ENCODE results near the gene DNMT3A. TPM values are rescaled to one million over a fixed set of nuclear protein-coding genes. Genes with fewer than 3 reads are reported as not detected.

The DNMT3A gene
- total and polyA plus RNA-seq, 3 experiments from 2014 or later = 19.4 to 80.7 (median 77.9) TPM

DNA sequence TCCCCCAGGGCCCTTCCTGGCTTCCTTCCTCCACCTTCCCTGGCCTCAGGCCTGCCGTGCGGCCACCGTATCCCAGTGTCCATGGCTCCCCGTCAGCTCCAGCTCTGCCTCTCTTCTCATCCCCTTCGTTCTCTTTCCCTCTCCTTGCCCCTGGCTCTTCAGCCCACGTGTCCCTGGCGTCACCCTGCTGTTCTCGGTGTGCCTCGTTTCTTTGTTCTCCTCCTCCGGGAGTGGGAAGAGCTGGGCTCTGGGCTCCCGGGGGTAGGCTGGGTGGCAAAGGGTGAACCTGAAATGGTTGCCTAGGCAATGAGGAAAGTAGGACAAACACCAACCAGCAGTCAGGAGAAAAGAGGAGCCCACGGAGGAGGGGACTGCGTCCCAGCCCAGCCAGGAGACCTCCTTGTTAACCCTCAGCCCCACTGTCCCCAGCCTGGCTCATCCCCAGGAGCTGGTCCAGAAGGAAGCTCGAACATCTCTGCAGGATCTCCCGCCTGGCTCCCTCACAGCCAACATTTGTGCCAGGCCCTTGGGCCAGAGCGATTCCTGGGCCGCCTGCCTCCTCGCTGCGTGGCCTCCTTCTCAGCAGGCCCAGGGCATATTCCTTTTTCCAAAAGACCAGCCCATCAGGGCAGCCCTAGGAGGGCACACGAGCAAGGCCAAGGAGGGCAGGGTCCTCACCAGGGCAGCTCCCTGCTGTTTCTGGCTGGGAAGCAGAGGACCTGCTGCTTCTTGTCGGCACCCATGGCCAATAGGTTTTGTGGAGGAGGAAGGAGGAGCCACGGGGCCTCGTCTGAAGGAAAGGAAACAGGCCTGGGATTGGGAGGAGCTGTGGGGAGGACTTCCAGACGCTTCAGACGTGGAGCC lies 30.9 kb upstream of the DNMT3A start:
- Mint-ChIP-seq H3K9me3 (no peaks in the 10 kb centered on the region), H3K27ac (no peak overlapping the region), H3K27me3 (no peaks in the 10 kb centered on the region), H3K4me1 (peaks cover 13 to 16% (median 13%) of the 10 kb centered on the region in 3 donors), H3K4me3 (no peak overlapping the region), H3K36me3 (peaks cover 0 to 4% (median 0%) of the 10 kb centered on the region in 3 donors)
- ChIA-PET POLR2A (interaction anchor here (1.6 kb wide), 1 partner anchor 10 kb away, joined by 4 read pairs; no protein-coding TSS in a partner anchor), CTCF (interaction anchor here (1.1 to 8.9 kb wide), 2 partner anchors 11 to 13 kb away, joined by 3 to 116 read pairs; no protein-coding TSS in a partner anchor)
- Histone ChIP-seq H3K27ac (ENCODE audit: low read depth, low read length) (no peak overlapping the region), H3K9me3 (ENCODE audit: low read length) (no peaks in the 10 kb centered on the region), H3K36me3 (ENCODE audit: insufficient read depth, low read length) (no peaks in the 10 kb centered on the region), H3K4me3 (ENCODE audit: low read length) (no peak overlapping the region), H3K4me1 (ENCODE audit: insufficient read depth, low read length) (peaks cover 15% of the 10 kb centered on the region), H3K27me3 (ENCODE audit: insufficient read depth, low read length, poor library complexity, severe bottlenecking) (no peaks in the 10 kb centered on the region)
- no peak for DNase-seq

- peaks cover 0 to 4% (median 0%) of the 10 kb centered on the region in 3 donors for H3K36me3 Mint-ChIP-seq
- ChIA-PET POLR2A (no interaction called here), CTCF (interaction anchor here (1.1 to 8.9 kb wide), 2 partner anchors 9 to 14 kb away, joined by 3 to 116 read pairs; no protein-coding TSS in a partner anchor)
- Histone ChIP-seq H3K36me3 (ENCODE audit: insufficient read depth, low read length) (no peaks in the 10 kb centered on the region), H3K4me1 (ENCODE audit: insufficient read depth, low read length) (peaks cover 6% of the 10 kb centered on the region), H3K4me3 (ENCODE audit: low read length) (no peak overlapping the region), H3K27ac (ENCODE audit: low read depth, low read length) (no peak overlapping the region), H3K9me3 (ENCODE audit: low read length) (no peaks in the 10 kb centered on the region), H3K27me3 (ENCODE audit: insufficient read depth, low read length, poor library complexity, severe bottlenecking) (no peaks in the 10 kb centered on the region)
- no peaks in the 10 kb centered on the region for H3K9me3 Mint-ChIP-seq
- peak overlapping the region in 1 of 8 donors; percentile 2 for H3K27ac Mint-ChIP-seq
- no peaks in the 10 kb centered on the region for H3K27me3 Mint-ChIP-seq
- H3K4me1 Mint-ChIP-seq = peaks cover 4 to 7% (median 5%) of the 10 kb centered on the region in 3 donors
- H3K4me3 Mint-ChIP-seq = no peak overlapping the region
- no peak for DNase-seq
These were observed 29.8 kb upstream of the DNMT3A start for GRCh38 chr2:25371253-25372241.

- no peak for DNase-seq
- Mint-ChIP-seq H3K4me3 (peak overlapping the region in 1 of 7 donors; percentile 10), H3K4me1 (peaks cover 1 to 2% (median 2%) of the 10 kb centered on the region in 3 donors), H3K9me3 (no peaks in the 10 kb centered on the region), H3K27me3 (no peaks in the 10 kb centered on the region), H3K27ac (peak overlapping the region in 1 of 8 donors; percentile 13), H3K36me3 (peaks cover 0 to 4% (median 0%) of the 10 kb centered on the region in 3 donors)
- H3K4me1 ChIP-seq (ENCODE audit: insufficient read depth, low read length) = no peaks in the 10 kb centered on the region
- ChIA-PET CTCF (interaction anchor here (8.9 kb wide), 1 partner anchor 8 kb away, joined by 116 read pairs; no protein-coding TSS in a partner anchor), POLR2A (no interaction called here)
- H3K27me3 ChIP-seq (ENCODE audit: insufficient read depth, low read length, poor library complexity, severe bottlenecking) = no peaks in the 10 kb centered on the region
- H3K36me3 ChIP-seq (ENCODE audit: insufficient read depth, low read length) = no peaks in the 10 kb centered on the region
- H3K4me3 ChIP-seq (ENCODE audit: low read length) = no peak overlapping the region
- no peak overlapping the region for H3K27ac ChIP-seq (ENCODE audit: low read depth, low read length)
- H3K9me3 ChIP-seq (ENCODE audit: low read length) = no peaks in the 10 kb centered on the region
These were observed 28.2 kb upstream of the DNMT3A start for GRCh38 chr2:25369876-25370275.

GRCh38 chr2:25369439-25369838 lies 27.7 kb upstream of the DNMT3A start:
- H3K36me3 Mint-ChIP-seq = peaks cover 0 to 4% (median 1%) of the 10 kb centered on the region in 3 donors
- H3K4me1 Mint-ChIP-seq = peaks cover 3 to 6% (median 5%) of the 10 kb centered on the region in 3 donors
- H3K27me3 Mint-ChIP-seq = no peaks in the 10 kb centered on the region
- ChIA-PET CTCF (no interaction called here), POLR2A (no interaction called here)
- H3K27me3 ChIP-seq (ENCODE audit: insufficient read depth, low read length, poor library complexity, severe bottlenecking) = no peaks in the 10 kb centered on the region
- no peak overlapping the region for H3K4me3 ChIP-seq (ENCODE audit: low read length)
- no peaks in the 10 kb centered on the region for H3K4me1 ChIP-seq (ENCODE audit: insufficient read depth, low read length)
- H3K4me3 Mint-ChIP-seq = no peak overlapping the region
- no peaks in the 10 kb centered on the region for H3K9me3 Mint-ChIP-seq
- H3K27ac Mint-ChIP-seq = peak overlapping the region in 1 of 8 donors; percentile 74
- no peak for DNase-seq
- no peaks in the 10 kb centered on the region for H3K36me3 ChIP-seq (ENCODE audit: insufficient read depth, low read length)
- H3K27ac ChIP-seq (ENCODE audit: low read depth, low read length) = no peak overlapping the region
- H3K9me3 ChIP-seq (ENCODE audit: low read length) = no peaks in the 10 kb centered on the region

DNA sequence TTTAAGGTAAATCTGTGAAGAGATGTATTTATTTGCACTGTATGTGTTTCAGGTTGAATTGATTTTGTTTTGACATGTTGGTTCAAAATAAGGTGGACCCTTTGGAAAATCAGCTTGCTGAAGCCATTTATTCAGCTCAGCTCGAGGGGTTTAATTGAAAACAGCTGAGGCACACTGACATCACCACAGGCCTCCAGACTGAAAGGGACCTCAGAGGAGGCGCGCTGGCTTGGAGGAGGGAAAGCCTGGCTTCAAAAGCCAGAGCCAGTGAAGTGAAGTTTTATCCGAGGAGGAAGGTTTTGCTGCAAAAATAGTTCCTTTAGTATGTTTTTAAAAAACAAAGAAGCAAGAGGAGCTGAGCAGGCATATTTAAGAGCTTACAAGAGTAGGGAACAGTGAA lies 26.9 kb upstream of the DNMT3A start:
- ChIA-PET POLR2A (no interaction called here), CTCF (interaction anchor here (1.1 to 1.2 kb wide), 2 partner anchors 8 to 15 kb away, joined by 3 to 5 read pairs; no protein-coding TSS in a partner anchor)
- Histone ChIP-seq H3K4me3 (ENCODE audit: low read length) (no peak overlapping the region), H3K9me3 (ENCODE audit: low read length) (no peaks in the 10 kb centered on the region), H3K36me3 (ENCODE audit: insufficient read depth, low read length) (no peaks in the 10 kb centered on the region), H3K27me3 (ENCODE audit: insufficient read depth, low read length, poor library complexity, severe bottlenecking) (no peaks in the 10 kb centered on the region), H3K27ac (ENCODE audit: low read depth, low read length) (no peak overlapping the region), H3K4me1 (ENCODE audit: insufficient read depth, low read length) (peaks cover 2% of the 10 kb centered on the region)
- Mint-ChIP-seq H3K36me3 (peaks cover 0 to 4% (median 2%) of the 10 kb centered on the region in 3 donors), H3K27me3 (no peaks in the 10 kb centered on the region), H3K27ac (peak overlapping the region in 1 of 8 donors; percentile 74), H3K4me3 (no peak overlapping the region), H3K4me1 (peaks cover 11 to 13% (median 12%) of the 10 kb centered on the region in 3 donors), H3K9me3 (no peaks in the 10 kb centered on the region)
- DNase-seq = no peak

- H3K4me3 ChIP-seq (ENCODE audit: low read length) = no peak overlapping the region
- H3K4me1 Mint-ChIP-seq = peaks cover 19 to 23% (median 22%) of the 10 kb centered on the region in 3 donors
- H3K27ac Mint-ChIP-seq = peak overlapping the region in 1 of 8 donors; percentile 11
- no peaks in the 10 kb centered on the region for H3K36me3 ChIP-seq (ENCODE audit: insufficient read depth, low read length)
- H3K27me3 Mint-ChIP-seq = no peaks in the 10 kb centered on the region
- ChIA-PET POLR2A (no interaction called here), CTCF (no interaction called here)
- DNase-seq = no peak
- no peaks in the 10 kb centered on the region for H3K9me3 Mint-ChIP-seq
- H3K27me3 ChIP-seq (ENCODE audit: insufficient read depth, low read length, poor library complexity, severe bottlenecking) = no peaks in the 10 kb centered on the region
- no peak overlapping the region for H3K27ac ChIP-seq (ENCODE audit: low read depth, low read length)
- no peaks in the 10 kb centered on the region for H3K9me3 ChIP-seq (ENCODE audit: low read length)
- peaks cover 12% of the 10 kb centered on the region for H3K4me1 ChIP-seq (ENCODE audit: insufficient read depth, low read length)
- H3K4me3 Mint-ChIP-seq = no peak overlapping the region
- peaks cover 0 to 6% (median 2%) of the 10 kb centered on the region in 3 donors for H3K36me3 Mint-ChIP-seq
These were observed 25.6 kb upstream of the DNMT3A start for GRCh38 chr2:25367296-25367695.

DNA sequence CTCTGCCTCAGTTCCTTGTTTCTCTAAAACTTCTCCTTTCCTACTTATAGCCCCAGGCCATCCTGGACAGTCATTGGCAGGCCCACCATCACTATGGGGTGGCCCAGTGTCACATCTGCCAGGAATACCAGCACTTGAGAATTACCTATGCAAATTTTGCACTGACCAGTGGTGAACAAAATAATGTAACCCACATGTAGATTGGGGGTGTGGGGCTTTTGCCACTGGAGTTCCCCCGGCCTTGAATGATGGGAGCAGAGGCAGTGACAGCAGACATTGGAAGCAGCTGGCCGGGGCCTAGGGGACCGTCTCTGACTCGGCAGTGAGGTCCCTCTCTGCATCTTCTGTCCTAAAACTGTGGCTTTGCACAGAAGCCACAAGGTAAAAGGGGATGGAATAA lies 24.9 kb upstream of the DNMT3A start:
- peaks cover 22 to 28% (median 23%) of the 10 kb centered on the region in 3 donors for H3K4me1 Mint-ChIP-seq
- DNase-seq = no peak
- peak overlapping the region in 2 of 8 donors; percentile 24 to 43 for H3K27ac Mint-ChIP-seq
- H3K4me3 Mint-ChIP-seq = peak overlapping the region in 1 of 7 donors; percentile 26
- H3K4me1 ChIP-seq (ENCODE audit: insufficient read depth, low read length) = peaks cover 14% of the 10 kb centered on the region
- no peaks in the 10 kb centered on the region for H3K27me3 ChIP-seq (ENCODE audit: insufficient read depth, low read length, poor library complexity, severe bottlenecking)
- peaks cover 0 to 6% (median 2%) of the 10 kb centered on the region in 3 donors for H3K36me3 Mint-ChIP-seq
- ChIA-PET POLR2A (no interaction called here), CTCF (interaction anchor here (2.6 kb wide), 1 partner anchor 9 kb away, joined by 25 read pairs; no protein-coding TSS in a partner anchor)
- no peaks in the 10 kb centered on the region for H3K36me3 ChIP-seq (ENCODE audit: insufficient read depth, low read length)
- no peaks in the 10 kb centered on the region for H3K9me3 ChIP-seq (ENCODE audit: low read length)
- no peaks in the 10 kb centered on the region for H3K27me3 Mint-ChIP-seq
- no peak overlapping the region for H3K4me3 ChIP-seq (ENCODE audit: low read length)
- no peak overlapping the region for H3K27ac ChIP-seq (ENCODE audit: low read depth, low read length)
- no peaks in the 10 kb centered on the region for H3K9me3 Mint-ChIP-seq

All from CD8-positive, alpha-beta memory T cell (primary cell).